ENCODE results near the gene GAP43.

Gene GAP43

DNA sequence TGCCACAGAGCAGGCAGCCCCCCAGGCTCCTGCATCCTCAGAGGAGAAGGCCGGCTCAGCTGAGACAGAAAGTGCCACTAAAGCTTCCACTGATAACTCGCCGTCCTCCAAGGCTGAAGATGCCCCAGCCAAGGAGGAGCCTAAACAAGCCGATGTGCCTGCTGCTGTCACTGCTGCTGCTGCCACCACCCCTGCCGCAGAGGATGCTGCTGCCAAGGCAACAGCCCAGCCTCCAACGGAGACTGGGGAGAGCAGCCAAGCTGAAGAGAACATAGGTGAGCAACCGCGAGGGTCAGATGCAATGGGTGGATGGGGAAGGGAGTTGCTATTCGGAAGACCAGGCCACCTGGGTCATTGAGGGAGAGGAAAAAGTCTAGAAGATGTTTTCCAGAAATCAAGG lies 53.0 kb downstream of the GAP43 start:
- DNase-seq (ENCODE audit: low read depth in 1 of 2, low spot score in 1 of 2), result no peak
- in situ Hi-C loops (cut with HindIII; ENCODE audit: low pct_unique_long_range_greater_than_20kb, low sequenced_read_pairs), result no loop called here
- TF ChIP-seq JUND (IDR thresholded peaks at IDR 0.05; ENCODE audit: low read depth), result no peak

DNA sequence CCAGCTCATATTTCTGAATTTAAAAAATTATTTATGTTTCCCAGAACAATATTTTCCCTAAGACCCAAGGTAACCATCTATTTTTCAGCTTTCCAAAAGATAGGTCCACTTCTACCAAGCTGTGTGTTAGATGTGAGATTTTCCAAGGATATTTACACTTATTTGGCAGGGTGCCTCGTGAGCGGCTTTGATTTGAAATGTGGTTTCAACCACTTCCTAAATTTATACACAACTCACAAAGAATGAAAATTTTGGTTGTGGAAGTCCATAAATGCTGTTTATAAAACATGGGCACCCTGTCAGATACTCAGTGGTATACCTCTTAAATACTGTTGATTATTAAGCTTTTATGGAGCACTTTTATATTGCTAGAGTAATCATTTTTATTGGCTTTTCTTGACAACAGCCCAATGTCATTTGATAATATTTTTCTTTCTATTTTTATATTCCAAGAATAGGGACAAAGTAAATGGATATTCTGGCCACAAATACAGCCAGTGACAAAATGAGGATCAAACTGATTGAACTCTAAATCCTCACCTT lies 57.6 kb downstream of the GAP43 start:
- DNase-seq (ENCODE audit: low read depth in 1 of 2, low spot score in 1 of 2), result no peak
- in situ Hi-C loops (cut with HindIII; ENCODE audit: low pct_unique_long_range_greater_than_20kb, low sequenced_read_pairs), result no loop called here
- TF ChIP-seq JUND (IDR thresholded peaks at IDR 0.05; ENCODE audit: low read depth), result no peak

DNA sequence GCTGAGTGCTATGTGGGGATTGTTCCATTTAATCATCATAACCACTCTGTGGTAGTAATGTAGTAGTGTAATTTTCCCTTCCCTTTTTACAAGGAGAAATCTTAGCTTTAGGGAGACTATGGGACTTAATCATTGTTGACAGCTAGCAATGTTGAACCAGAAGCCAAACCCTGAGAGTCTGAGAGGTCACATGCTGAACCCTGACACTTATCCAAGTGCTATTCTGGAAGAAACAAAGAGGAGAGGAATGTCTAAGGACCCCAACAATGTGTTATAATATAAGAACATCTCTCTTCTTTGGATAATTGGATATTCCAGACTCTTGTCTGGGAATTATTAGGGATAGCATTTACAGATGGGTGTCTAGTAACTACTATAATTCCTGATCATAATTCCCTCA lies 58.4 kb downstream of the GAP43 start:
- DNase-seq (ENCODE audit: low read depth in 1 of 2, low spot score in 1 of 2), result no peak
- in situ Hi-C loops (cut with HindIII; ENCODE audit: low pct_unique_long_range_greater_than_20kb, low sequenced_read_pairs), result no loop called here
- no peak for TF ChIP-seq JUND (IDR thresholded peaks at IDR 0.05; ENCODE audit: low read depth)

DNA sequence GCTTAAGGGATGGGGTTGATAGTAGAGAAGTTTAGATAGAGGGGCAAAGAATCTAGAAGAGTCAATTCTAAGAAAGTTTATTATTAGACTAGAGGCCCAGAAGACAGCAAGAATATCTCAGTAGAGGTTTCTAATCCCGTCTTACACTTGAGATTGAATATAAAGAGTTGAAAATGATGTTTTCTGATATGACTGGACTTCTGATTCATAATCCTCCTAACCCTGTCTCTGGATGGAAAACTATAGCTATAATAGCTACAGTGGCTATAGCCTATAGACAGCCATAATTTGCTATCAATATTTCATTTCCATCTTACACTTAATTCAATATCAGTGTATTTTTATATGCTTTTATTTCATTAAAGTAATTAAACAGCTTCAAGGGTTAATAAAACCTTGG lies 60.0 kb downstream of the GAP43 start:
- in situ Hi-C loops (cut with HindIII; ENCODE audit: low pct_unique_long_range_greater_than_20kb, low sequenced_read_pairs), result no loop called here
- DNase-seq (ENCODE audit: low read depth in 1 of 2, low spot score in 1 of 2), result no peak
- TF ChIP-seq JUND (IDR thresholded peaks at IDR 0.05; ENCODE audit: low read depth), result no peak

DNA sequence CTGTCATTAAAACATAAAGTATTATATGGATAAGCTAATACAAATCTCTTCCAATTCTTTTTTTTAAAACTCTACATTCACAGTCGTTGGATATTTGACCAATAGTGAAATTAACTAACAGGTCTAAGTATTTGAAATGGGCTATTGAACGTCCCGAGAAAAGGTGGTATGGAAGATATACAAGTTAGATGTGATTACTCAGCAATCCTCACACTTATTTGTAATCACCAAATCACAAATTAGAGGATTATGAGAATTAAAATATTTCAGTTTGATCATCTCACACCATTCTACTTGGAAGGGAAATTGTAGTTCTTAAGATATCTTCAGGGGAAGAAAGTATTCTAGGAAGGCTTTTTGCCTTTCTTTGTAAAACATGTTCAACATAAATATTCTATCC lies 60.5 kb downstream of the GAP43 start:
- no peak for DNase-seq (ENCODE audit: low read depth in 1 of 2, low spot score in 1 of 2)
- no peak for TF ChIP-seq JUND (IDR thresholded peaks at IDR 0.05; ENCODE audit: low read depth)
- in situ Hi-C loops (cut with HindIII; ENCODE audit: low pct_unique_long_range_greater_than_20kb, low sequenced_read_pairs), result no loop called here

DNA sequence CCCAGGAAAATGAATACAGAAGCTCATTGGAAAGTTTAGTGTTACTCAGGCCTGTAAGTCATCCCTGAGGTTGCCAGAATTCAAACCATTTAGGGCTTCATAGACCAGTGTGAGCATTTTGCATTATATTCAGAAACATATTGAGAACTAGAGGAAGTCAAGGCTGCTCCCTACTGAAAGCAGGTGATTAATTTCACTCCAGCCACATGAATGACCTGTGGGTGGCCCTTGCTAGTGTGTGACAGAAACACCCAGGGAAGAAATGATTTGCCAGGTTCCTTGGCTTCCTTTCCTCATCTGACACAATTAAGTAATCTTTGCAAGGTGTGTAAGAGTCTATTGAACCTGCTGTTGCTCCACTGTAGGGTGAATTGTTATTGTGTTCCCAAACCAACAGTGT lies 61.8 kb downstream of the GAP43 start:
- no peak for DNase-seq (ENCODE audit: low read depth in 1 of 2, low spot score in 1 of 2)
- in situ Hi-C loops (cut with HindIII; ENCODE audit: low pct_unique_long_range_greater_than_20kb, low sequenced_read_pairs), result no loop called here
- no peak for TF ChIP-seq JUND (IDR thresholded peaks at IDR 0.05; ENCODE audit: low read depth)

DNA sequence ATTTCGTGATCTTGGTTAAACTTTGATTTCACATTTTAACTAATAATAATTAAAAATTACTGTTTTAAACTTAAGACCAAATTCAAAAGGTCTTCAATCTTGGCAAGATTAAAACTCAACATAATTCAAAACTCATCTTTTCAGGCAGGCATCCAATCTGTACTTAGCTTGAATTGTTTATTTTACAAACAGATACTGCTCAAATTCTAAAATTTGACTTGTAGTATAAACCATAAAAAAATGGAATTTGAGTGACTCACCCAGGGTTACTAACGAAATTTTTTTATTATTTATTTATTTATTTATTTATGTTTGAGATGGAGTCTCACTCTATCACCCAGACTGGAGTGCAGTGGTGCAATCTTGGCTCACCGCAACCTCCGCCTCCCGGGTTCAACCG lies 64.4 kb downstream of the GAP43 start:
- no peak for DNase-seq (ENCODE audit: low read depth in 1 of 2, low spot score in 1 of 2)
- TF ChIP-seq JUND (IDR thresholded peaks at IDR 0.05; ENCODE audit: low read depth), result no peak
- in situ Hi-C loops (cut with HindIII; ENCODE audit: low pct_unique_long_range_greater_than_20kb, low sequenced_read_pairs), result no loop called here

DNA sequence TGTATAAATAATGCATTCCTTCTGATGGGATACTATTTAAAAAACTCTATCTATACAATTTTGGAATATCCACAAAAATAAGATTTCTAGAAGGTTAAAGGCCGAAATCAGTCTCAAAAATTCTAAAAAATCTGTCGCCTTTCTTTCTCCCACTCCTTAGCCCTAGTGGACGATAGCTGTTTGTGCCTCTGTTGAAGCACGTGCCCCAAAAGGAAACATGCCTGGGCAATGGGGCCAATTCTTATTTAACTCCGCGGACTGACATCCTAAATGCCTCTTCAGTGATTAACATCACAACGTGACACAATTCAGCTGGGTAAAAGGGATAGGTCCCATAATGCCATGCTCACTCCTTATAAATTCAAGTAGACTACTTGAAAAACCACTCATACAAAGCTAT lies 65.1 kb downstream of the GAP43 start:
- DNase-seq (ENCODE audit: low read depth in 1 of 2, low spot score in 1 of 2), result no peak
- no peak for TF ChIP-seq JUND (IDR thresholded peaks at IDR 0.05; ENCODE audit: low read depth)
- in situ Hi-C loops (cut with HindIII; ENCODE audit: low pct_unique_long_range_greater_than_20kb, low sequenced_read_pairs), result no loop called here

DNA sequence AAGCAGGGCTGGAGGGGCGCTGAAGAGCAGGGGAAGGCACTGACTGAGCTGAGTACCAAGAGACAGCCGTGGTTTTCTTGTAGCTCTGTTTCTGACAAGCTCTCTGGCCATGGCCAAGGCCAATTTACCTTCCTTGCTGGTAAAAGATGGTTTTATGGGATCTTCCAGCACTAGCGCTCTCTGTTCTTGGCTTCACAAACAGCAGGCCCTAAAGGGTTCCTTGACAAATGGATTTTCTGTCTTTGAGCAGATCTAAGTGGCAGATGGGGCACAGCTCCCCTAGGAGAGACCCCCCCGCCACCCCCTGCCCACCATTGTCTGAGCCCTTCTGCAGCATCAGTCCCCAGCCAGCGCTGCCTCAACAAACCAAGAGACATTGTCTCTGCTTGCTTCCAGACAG lies 66.6 kb downstream of the GAP43 start:
- TF ChIP-seq JUND (IDR thresholded peaks at IDR 0.05; ENCODE audit: low read depth), result no peak
- in situ Hi-C loops (cut with HindIII; ENCODE audit: low pct_unique_long_range_greater_than_20kb, low sequenced_read_pairs), result no loop called here
- no peak for DNase-seq (ENCODE audit: low read depth in 1 of 2, low spot score in 1 of 2)

DNA sequence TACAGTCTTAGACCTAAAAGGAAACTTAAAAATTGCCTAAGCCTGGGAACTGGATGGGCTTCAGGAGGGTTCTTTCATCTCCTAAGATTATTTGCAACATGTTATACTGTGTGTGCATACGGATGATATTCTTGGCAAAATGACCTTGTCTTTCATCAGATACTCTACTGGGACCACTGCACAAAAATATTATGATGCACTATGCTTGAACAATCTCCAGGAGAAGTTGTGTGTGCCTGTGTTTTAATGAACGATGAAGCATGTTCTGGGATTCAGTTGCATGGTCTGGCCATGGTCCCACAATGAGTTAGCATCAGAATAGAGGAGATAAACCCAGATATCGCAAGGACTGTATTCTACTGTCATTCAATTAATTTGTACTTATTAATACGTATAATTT lies 68.7 kb downstream of the GAP43 start:
- no peak for DNase-seq (ENCODE audit: low read depth in 1 of 2, low spot score in 1 of 2)
- in situ Hi-C loops (cut with HindIII; ENCODE audit: low pct_unique_long_range_greater_than_20kb, low sequenced_read_pairs), result no loop called here
- TF ChIP-seq JUND (IDR thresholded peaks at IDR 0.05; ENCODE audit: low read depth), result no peak

DNA sequence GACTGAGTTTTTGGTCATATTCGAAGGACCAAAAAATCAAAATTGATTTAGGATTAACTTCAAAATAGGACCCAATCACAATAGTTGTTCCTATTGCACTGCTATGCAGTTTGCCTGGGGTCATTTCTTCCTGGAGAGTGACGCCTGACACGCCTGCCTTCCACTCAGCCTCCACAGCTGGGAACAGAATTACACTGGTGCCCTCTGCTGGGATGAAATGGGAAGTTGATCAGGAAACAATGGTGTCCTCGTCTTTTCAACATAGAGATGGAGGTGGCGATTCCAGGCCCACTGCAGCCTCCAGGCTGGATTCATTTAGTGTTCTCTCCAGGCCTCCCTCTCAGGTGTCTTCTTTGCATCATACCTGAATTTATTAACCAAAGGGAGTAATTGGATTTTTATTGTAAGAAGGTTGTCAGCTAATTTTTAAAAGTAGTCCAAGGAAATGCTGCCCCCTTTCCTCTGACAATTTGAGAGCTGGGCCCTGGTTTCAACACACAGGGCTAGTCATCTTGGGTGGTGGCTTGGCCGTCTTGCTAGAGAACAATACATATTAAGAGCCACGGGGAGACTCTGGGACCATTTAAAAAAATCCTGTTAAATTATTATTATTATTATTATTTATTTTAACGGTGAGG lies 69.7 kb downstream of the GAP43 start:
- no peak for TF ChIP-seq JUND (IDR thresholded peaks at IDR 0.05; ENCODE audit: low read depth)
- peak; percentile 46 to 87 for DNase-seq (ENCODE audit: low read depth in 1 of 2, low spot score in 1 of 2)
- in situ Hi-C loops (cut with HindIII; ENCODE audit: low pct_unique_long_range_greater_than_20kb, low sequenced_read_pairs), result no loop called here

DNA sequence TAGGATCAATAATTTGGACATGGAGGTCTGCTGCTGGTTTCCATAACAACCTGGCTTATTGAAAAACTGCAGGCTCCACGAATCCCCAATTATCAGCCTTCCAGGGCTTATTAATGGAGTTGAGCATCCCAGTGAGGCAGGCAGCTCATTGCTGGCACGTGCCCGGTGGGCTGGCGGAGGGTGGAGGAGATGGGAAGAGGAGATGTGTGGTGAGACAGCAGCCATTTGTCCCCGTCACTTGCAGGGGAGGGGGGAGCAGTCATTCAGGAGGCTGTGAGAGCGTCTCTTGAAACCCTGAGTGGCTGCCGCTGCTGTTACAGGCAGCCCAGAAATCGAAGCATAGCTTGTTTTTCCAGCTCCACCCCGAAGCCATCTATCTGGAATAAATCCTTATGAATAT lies 70.6 kb downstream of the GAP43 start:
- in situ Hi-C loops (cut with HindIII; ENCODE audit: low pct_unique_long_range_greater_than_20kb, low sequenced_read_pairs), result no loop called here
- no peak for DNase-seq (ENCODE audit: low read depth in 1 of 2, low spot score in 1 of 2)
- no peak for TF ChIP-seq JUND (IDR thresholded peaks at IDR 0.05; ENCODE audit: low read depth)

DNA sequence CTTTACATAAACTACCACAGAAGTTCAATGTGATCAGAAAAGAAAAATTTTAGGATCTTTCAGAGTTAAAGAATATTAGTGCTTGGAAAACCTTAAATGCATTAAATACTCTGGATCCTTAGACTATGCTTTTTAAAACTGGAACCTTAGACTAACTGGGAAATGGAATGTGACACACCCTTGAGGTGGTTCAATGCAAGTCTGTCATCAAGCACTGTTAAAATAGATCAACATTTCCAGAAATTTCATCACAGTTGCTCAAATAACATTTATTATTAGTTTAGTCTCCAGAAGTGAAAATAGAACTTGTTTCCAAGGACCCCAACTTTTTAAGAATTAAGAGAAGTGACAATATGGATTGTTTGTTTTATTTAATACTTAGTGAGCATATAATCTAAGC lies 71.8 kb downstream of the GAP43 start:
- in situ Hi-C loops (cut with HindIII; ENCODE audit: low pct_unique_long_range_greater_than_20kb, low sequenced_read_pairs), result no loop called here
- no peak for TF ChIP-seq JUND (IDR thresholded peaks at IDR 0.05; ENCODE audit: low read depth)
- DNase-seq (ENCODE audit: low read depth in 1 of 2, low spot score in 1 of 2), result no peak
